Activated CD4-positive, alpha-beta memory T cell treated with anti-CD3 and anti-CD28 coated beads, Interleukin-2, amount 10 ng/mL, durations not matched to agents 7 days and 5 days (primary cell): Measurements from ENCODE around the gene MESP1. TPM values are rescaled to one million over a fixed set of nuclear protein-coding genes. Genes with fewer than 3 reads are reported as not detected.

Source experiments
- CTCF ChIA-PET: fragments of 350-600 bp; sonication (Branson Sonifier 250); formaldehyde crosslinking; loops from one replicate; lab custom pipeline; 2021; ENCODE audit warnings: antibody characterized with exemption, inconsistent platforms; lab: Charles Lee
- POLR2A ChIA-PET: fragments of 350-600 bp; sonication (Branson Sonifier 250); formaldehyde crosslinking; loops from one replicate; lab custom pipeline; 2021; ENCODE audit warnings: antibody characterized with exemption; lab: Charles Lee
- DNase-seq: peaks from one replicate; pipeline ENCODE4 v3.0.0-alpha.2; 2020
- H3K27ac Mint-ChIP-seq: one replicate; pipeline ENCODE4 v1.8.0; 2021; ENCODE audit warnings: mild to moderate bottlenecking, mixed read lengths
- H3K27me3 Mint-ChIP-seq: one replicate; pipeline ENCODE4 v1.8.0; 2021; ENCODE audit warnings: mixed read lengths
- H3K36me3 Mint-ChIP-seq: one replicate; pipeline ENCODE4 v1.8.0; 2021; ENCODE audit warnings: low read depth, mixed read lengths
- H3K4me1 Mint-ChIP-seq: one replicate; pipeline ENCODE4 v1.8.0; 2021; ENCODE audit warnings: mixed read lengths
- H3K4me3 Mint-ChIP-seq: one replicate; pipeline ENCODE4 v1.8.0; 2021; ENCODE audit warnings: mild to moderate bottlenecking, mixed read lengths
- H3K9me3 Mint-ChIP-seq: one replicate; pipeline ENCODE4 v1.8.0; 2021; ENCODE audit warnings: mixed read lengths
- total RNA-seq, 2 experiments: library from RNA; stranded (reverse); gene quantifications; one replicate each; pipeline ENCODE4 v1.2.3, GENCODE V29; 2021

The MESP1 gene
- total RNA-seq, 2 experiments from 2014 or later, result 3.2 to 3.5 TPM

DNA sequence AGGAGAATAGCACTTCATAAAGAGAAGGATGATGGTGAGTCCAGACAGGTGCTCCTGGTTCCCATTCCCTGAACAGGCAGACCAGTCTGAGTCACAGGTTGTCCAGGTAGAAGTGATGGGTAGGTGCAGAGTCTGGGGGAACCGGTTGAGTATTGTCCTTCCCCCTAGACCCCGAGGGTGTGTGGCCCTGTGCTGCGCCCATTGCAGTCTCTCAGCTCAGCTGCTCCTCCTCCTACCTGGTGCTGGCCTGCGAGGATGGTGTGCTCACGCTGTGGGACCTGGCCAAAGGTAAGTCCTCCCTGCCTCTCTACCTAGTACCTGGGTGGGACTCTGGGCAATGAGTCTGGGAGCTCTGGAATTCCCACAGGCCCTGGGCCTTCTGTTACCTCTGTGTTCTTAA, 19.8 kb downstream of the MESP1 start:
- Mint-ChIP-seq H3K36me3 (no peaks in the 10 kb centered on the region), H3K27ac (no peak overlapping the region), H3K4me1 (no peaks in the 10 kb centered on the region), H3K9me3 (no peaks in the 10 kb centered on the region), H3K4me3 (no peak overlapping the region), H3K27me3 (peaks cover 22% of the 10 kb centered on the region)
- ChIA-PET POLR2A (interaction anchor here (1.2 kb wide), 1 partner anchor 7 kb away, joined by 3 read pairs; no protein-coding TSS in a partner anchor), CTCF (interaction anchor here (1.1 to 1.4 kb wide), 4 partner anchors 9 to 152 kb away, joined by 3 to 5 read pairs (median 3); no protein-coding TSS in a partner anchor)
- DNase-seq, result no peak

DNA sequence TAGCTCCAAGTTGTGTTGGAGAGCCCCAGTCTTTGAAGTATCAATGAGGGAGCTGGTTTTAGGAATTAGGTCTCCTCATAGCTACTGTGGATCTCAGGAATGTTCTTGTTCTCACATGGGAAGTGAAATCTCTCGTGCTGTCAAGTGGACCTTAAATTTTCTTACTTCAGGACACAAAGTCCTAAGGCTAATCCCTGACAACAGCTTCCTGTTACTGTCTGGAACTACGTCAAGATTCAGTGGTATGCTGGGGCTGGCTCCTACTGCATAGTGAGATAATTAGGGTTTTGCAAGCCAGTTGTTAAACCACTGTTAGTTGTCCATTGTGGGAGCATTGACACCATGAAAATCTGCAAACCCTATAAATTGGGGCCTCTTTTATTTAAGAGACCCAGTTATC, 22.8 kb downstream of the MESP1 start:
- POLR2A ChIA-PET, result no interaction called here

GRCh38 chr15:89725064-89725463, 26.0 kb downstream of the MESP1 start:
- H3K9me3 Mint-ChIP-seq, result no peaks in the 10 kb centered on the region
- no peaks in the 10 kb centered on the region for H3K4me1 Mint-ChIP-seq
- H3K27me3 Mint-ChIP-seq, result peaks cover 25% of the 10 kb centered on the region
- H3K36me3 Mint-ChIP-seq, result no peaks in the 10 kb centered on the region
- DNase-seq, result no peak
- H3K4me3 Mint-ChIP-seq, result no peak overlapping the region
- no peak overlapping the region for H3K27ac Mint-ChIP-seq
- POLR2A ChIA-PET, result no interaction called here
- CTCF ChIA-PET, result no interaction called here

More for the DNA sequence above, 22.8 kb downstream of the MESP1 start:
- Mint-ChIP-seq H3K27ac (no peak overlapping the region), H3K4me1 (no peaks in the 10 kb centered on the region), H3K9me3 (no peaks in the 10 kb centered on the region), H3K27me3 (peaks cover 13% of the 10 kb centered on the region), H3K4me3 (no peak overlapping the region), H3K36me3 (no peaks in the 10 kb centered on the region)
- no peak for DNase-seq
- CTCF ChIA-PET, result interaction anchor here (0.5 to 1.8 kb wide), 2 partner anchors 12 to 250 kb away, joined by 3 to 12 read pairs; no protein-coding TSS in a partner anchor

GRCh38 chr15:89724621-89725020, 26.4 kb downstream of the MESP1 start:
- no peak for DNase-seq
- Mint-ChIP-seq H3K27me3 (peaks cover 25% of the 10 kb centered on the region), H3K4me1 (no peaks in the 10 kb centered on the region), H3K4me3 (no peak overlapping the region), H3K27ac (no peak overlapping the region), H3K36me3 (no peaks in the 10 kb centered on the region), H3K9me3 (no peaks in the 10 kb centered on the region)
- CTCF ChIA-PET, result no interaction called here
- POLR2A ChIA-PET, result no interaction called here

GRCh38 chr15:89723031-89723430, 28.0 kb downstream of the MESP1 start:
- Mint-ChIP-seq H3K27ac (no peak overlapping the region), H3K4me1 (no peaks in the 10 kb centered on the region), H3K27me3 (peaks cover 25% of the 10 kb centered on the region), H3K9me3 (no peaks in the 10 kb centered on the region), H3K4me3 (no peak overlapping the region), H3K36me3 (no peaks in the 10 kb centered on the region)
- DNase-seq, result no peak
- ChIA-PET POLR2A (no interaction called here), CTCF (no interaction called here)

GRCh38 chr15:89714775-89715174, 36.3 kb downstream of the MESP1 start:
- no peak for DNase-seq
- POLR2A ChIA-PET, result no interaction called here
- H3K36me3 Mint-ChIP-seq, result no peaks in the 10 kb centered on the region
- H3K4me1 Mint-ChIP-seq, result no peaks in the 10 kb centered on the region
- H3K27ac Mint-ChIP-seq, result no peak overlapping the region
- CTCF ChIA-PET, result no interaction called here
- no peak overlapping the region for H3K4me3 Mint-ChIP-seq
- peaks cover 7% of the 10 kb centered on the region for H3K27me3 Mint-ChIP-seq
- no peaks in the 10 kb centered on the region for H3K9me3 Mint-ChIP-seq

DNA sequence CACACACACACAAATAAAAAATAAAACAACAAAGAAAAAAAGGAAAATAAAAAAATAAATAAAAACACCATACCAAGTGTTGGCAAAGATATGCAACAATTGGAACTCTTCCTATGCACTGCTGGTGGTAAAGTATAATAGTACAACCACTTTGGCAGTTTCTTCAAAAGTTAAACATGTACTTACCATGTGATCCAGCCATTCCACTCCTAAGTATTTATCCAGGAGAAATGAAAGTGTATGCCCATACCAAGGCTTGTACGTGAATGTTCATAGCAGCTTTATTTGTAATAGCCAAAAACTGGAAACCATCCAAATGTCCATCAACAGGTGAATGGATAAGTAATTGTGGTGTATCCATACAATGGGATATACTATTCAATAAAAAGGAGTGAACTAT, 43.5 kb downstream of the MESP1 start:
- H3K4me1 Mint-ChIP-seq, result no peaks in the 10 kb centered on the region
- POLR2A ChIA-PET, result no interaction called here

DNA sequence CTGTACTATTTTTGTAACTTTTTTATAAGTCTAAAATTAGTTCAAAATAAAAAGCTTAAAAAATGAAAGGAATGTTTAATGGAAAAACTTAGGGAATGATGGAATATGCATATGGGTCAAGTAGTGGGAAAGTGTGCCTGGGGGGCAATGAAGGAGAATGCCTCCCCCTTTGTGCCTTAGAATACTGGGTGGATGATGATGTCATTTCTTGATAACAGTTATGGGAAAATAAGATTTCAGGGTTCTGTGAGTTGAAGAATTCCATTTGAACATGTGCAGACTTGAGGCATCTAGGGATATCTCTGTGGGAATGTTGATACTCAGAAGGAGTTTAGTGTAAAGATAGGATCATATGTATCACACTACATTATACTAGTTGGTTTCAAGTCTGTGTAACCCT, 46.6 kb downstream of the MESP1 start:
- H3K4me1 Mint-ChIP-seq, result no peaks in the 10 kb centered on the region
- no peak overlapping the region for H3K4me3 Mint-ChIP-seq
- no peak for DNase-seq
- H3K9me3 Mint-ChIP-seq, result no peaks in the 10 kb centered on the region
- no peaks in the 10 kb centered on the region for H3K36me3 Mint-ChIP-seq
- no peak overlapping the region for H3K27ac Mint-ChIP-seq
- ChIA-PET POLR2A (no interaction called here), CTCF (no interaction called here)
- peaks cover 43% of the 10 kb centered on the region for H3K27me3 Mint-ChIP-seq

More for the DNA sequence above, 43.5 kb downstream of the MESP1 start:
- Mint-ChIP-seq H3K27ac (no peak overlapping the region), H3K9me3 (no peaks in the 10 kb centered on the region), H3K4me3 (no peak overlapping the region), H3K36me3 (no peaks in the 10 kb centered on the region), H3K27me3 (peaks cover 30% of the 10 kb centered on the region)
- DNase-seq, result no peak
- CTCF ChIA-PET, result no interaction called here

Other genes with a start within 250 kb of the MESP1 start
- gene TICRR, start 175.8 kb downstream of the MESP1 start, total RNA-seq, result 10 to 100 TPM; 18.2 to 18.5 TPM
- under 1 TPM; 0.13 to 0.15 TPM for gene KIF7, start 95.8 kb downstream of the MESP1 start, total RNA-seq
- gene PLIN1, start 71.9 kb downstream of the MESP1 start, total RNA-seq, result under 1 TPM; 0.08 to 0.15 TPM
- gene PEX11A, start 60.5 kb downstream of the MESP1 start, total RNA-seq, result 1 to 10 TPM; 2.4 to 2.8 TPM
- not detected for gene WDR93, start 60.4 kb downstream of the MESP1 start, total RNA-seq
- gene MESP2, start 25.1 kb upstream of the MESP1 start, total RNA-seq, result not detected
- 1 to 10 TPM; 3.7 to 4.0 TPM for gene ANPEP, start 63.6 kb upstream of the MESP1 start, total RNA-seq
- 10 to 100 TPM; 28.3 to 30.3 TPM for gene AP3S2, start 142.7 kb upstream of the MESP1 start, total RNA-seq
- gene ARPIN, start 161.7 kb upstream of the MESP1 start, total RNA-seq, result not detected